Measurements from ENCODE around the gene AGBL1. TPM values are rescaled to one million over a fixed set of nuclear protein-coding genes. Genes with fewer than 3 reads are reported as not detected.
"Not testable (repeated sequence)": the region's sequence is repeated elsewhere in the genome, so short reads cannot be mapped to it uniquely, and the experiment has no call there.

AGBL1 gene
- total and polyA plus RNA-seq, 8 donors: under 0.01 to 0.18 TPM; not detected in 6

DNA sequence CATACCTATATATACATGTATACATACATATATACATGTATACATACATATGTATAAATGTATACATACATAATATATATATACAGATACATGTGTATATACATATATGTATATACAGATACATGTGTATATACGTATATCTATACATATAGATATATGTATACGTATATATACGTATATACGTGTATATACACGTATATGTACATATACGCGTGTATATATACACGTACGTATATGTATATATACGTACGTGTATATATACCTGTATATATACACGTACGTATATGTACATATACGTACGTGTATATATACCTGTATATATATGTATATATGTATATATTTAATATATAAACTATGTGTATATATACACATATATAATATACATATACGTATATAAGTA is 955.2 kb downstream of the AGBL1 start:
- Histone ChIP-seq H3K4me3 (no peak overlapping the region), H3K27me3 (no peaks in the 10 kb centered on the region), H3K4me1 (no peaks in the 10 kb centered on the region), H3K9me3 (no peaks in the 10 kb centered on the region), H3K36me3 (no peaks in the 10 kb centered on the region), H3K27ac (no peak overlapping the region)
- intact Hi-C loops (cut with DNase I; ENCODE audit: low total_unique reads): no loop called here
- WGBS, 5 donors: 89 to 95% (median 91%) methylated on average over 16 of the region's 16 CpGs
- DNase-seq: no peak
- TF ChIP-seq, protein P1, sequence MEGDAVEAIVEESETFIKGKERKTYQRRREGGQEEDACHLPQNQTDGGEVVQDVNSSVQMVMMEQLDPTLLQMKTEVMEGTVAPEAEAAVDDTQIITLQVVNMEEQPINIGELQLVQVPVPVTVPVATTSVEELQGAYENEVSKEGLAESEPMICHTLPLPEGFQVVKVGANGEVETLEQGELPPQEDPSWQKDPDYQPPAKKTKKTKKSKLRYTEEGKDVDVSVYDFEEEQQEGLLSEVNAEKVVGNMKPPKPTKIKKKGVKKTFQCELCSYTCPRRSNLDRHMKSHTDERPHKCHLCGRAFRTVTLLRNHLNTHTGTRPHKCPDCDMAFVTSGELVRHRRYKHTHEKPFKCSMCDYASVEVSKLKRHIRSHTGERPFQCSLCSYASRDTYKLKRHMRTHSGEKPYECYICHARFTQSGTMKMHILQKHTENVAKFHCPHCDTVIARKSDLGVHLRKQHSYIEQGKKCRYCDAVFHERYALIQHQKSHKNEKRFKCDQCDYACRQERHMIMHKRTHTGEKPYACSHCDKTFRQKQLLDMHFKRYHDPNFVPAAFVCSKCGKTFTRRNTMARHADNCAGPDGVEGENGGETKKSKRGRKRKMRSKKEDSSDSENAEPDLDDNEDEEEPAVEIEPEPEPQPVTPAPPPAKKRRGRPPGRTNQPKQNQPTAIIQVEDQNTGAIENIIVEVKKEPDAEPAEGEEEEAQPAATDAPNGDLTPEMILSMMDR (IDR thresholded peaks at IDR 0.05): no peak
- no peak for TF ChIP-seq POLR2AphosphoS5 (IDR thresholded peaks at IDR 0.05)
- no peak for TF ChIP-seq EP300 (IDR thresholded peaks at IDR 0.05)
- TF ChIP-seq POLR2A (IDR thresholded peaks at IDR 0.05): no peak

DNA sequence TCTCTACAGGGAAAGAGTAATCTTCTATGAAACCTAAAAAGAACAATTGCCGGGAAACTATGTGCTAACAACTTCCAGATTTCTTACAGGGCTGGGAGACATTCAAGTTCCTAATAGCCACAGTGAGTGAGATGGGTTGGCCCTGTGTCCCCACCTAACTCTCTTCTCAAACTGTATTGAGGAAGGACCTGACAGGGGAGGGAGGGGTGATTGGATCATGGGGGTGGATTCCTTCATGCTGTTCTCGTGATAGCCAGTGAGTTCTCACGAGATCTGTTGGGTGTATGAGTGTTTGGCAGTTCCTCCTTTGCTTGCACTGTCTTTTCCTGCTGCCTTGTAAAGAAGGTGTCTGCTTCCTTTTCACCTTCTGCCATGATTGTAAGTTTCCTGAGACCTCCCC is 958.7 kb downstream of the AGBL1 start:
- Histone ChIP-seq H3K27ac (no peak overlapping the region), H3K9me3 (no peaks in the 10 kb centered on the region), H3K4me3 (no peak overlapping the region), H3K36me3 (no peaks in the 10 kb centered on the region), H3K27me3 (no peaks in the 10 kb centered on the region), H3K4me1 (no peaks in the 10 kb centered on the region)
- no peak for DNase-seq
- TF ChIP-seq EP300 (IDR thresholded peaks at IDR 0.05) (no peak), POLR2AphosphoS5 (IDR thresholded peaks at IDR 0.05) (no peak), POLR2A (IDR thresholded peaks at IDR 0.05) (no peak)
- TF ChIP-seq, protein P1 (IDR thresholded peaks at IDR 0.05): no peak
- 32 to 53% (median 48%) methylated on average over 3 of the region's 3 CpGs for WGBS, 5 donors
- intact Hi-C loops (cut with DNase I; ENCODE audit: low total_unique reads): no loop called here

- H3K27me3 ChIP-seq; H3K27ac ChIP-seq; H3K4me1 ChIP-seq; H3K36me3 ChIP-seq; intact Hi-C loops (cut with DNase I; ENCODE audit: low total_unique reads); H3K4me3 ChIP-seq; DNase-seq; H3K9me3 ChIP-seq: not testable (repeated sequence)
- WGBS, 5 donors: 79 to 87% (median 82%) methylated on average over 4 of the region's 4 CpGs
Observed at GRCh38 chr15:87042619-87043018, 962.9 kb downstream of the AGBL1 start.

- H3K27me3 ChIP-seq: no peaks in the 10 kb centered on the region
- intact Hi-C loops (cut with DNase I; ENCODE audit: low total_unique reads): no loop called here
- WGBS, 5 donors: 78 to 93% (median 78%) methylated on average over 1 of the region's 1 CpG
- no peak for DNase-seq
- H3K36me3 ChIP-seq: no peaks in the 10 kb centered on the region
- H3K4me3 ChIP-seq: no peak overlapping the region
- no peak overlapping the region for H3K27ac ChIP-seq
- H3K4me1 ChIP-seq: no peaks in the 10 kb centered on the region
- H3K9me3 ChIP-seq: no peaks in the 10 kb centered on the region
- no peak for TF ChIP-seq EP300 (IDR thresholded peaks at IDR 0.05)
Observed at GRCh38 chr15:87045746-87046145, 966.1 kb downstream of the AGBL1 start.

DNA sequence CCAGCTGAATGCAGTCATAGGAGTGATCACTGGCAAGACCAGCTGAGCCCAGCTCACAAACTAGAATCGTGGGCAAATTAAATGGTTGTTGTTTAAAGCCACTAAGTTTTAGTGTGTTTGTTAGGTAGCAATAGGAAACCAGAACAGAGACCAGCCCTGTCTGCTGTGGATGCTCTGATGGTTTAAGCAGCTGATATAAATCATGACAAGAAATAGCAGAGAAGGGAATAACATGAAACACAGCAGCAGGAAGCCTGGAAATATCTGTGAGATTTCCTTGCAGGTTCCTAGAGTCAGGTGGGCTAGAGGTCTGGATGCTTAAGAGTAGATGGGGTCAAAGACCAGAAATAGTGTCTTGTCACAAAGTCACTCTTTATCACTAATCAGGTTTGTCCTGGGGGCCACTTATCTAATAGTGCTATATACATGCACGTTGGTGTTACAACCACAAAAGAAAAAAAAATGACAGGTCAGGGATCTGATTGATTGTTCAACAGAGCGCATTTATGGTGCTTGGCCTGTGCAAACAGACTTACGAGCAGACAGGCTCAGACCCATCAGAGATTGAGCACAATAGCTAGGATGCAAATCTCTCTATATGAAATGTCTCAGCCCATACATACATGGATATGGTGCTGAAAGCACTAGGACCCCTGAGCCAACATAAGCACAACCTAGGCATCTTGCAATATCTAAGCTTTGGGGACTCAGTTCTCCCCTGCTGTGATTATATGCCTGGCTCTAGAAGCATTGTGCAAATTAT is 967.7 kb downstream of the AGBL1 start:
- Histone ChIP-seq H3K36me3 (no peaks in the 10 kb centered on the region), H3K9me3 (no peaks in the 10 kb centered on the region), H3K4me3 (no peak overlapping the region), H3K27ac (no peak overlapping the region), H3K27me3 (no peaks in the 10 kb centered on the region), H3K4me1 (no peaks in the 10 kb centered on the region)
- WGBS, 5 donors: 28 to 45% (median 39%) methylated on average over 4 of the region's 4 CpGs
- TF ChIP-seq POLR2A (IDR thresholded peaks at IDR 0.05): no peak
- TF ChIP-seq, protein P1 (IDR thresholded peaks at IDR 0.05): no peak
- no peak for TF ChIP-seq EP300 (IDR thresholded peaks at IDR 0.05)
- TF ChIP-seq POLR2AphosphoS5 (IDR thresholded peaks at IDR 0.05): no peak
- DNase-seq: no peak
- intact Hi-C loops (cut with DNase I; ENCODE audit: low total_unique reads): no loop called here

Small RNA genes lying within 50 kb of the gene (small RNA-seq; reads per million reads assigned to genes)
- gene RF00284 (0 to 0.08 (median 0) reads per million in 4 donors), gene RNA5SP400 (0 reads per million in 4 donors)
